ENCODE data around the gene VMP1.

- TF ChIP-seq EZH2 (IDR thresholded peaks at IDR 0.05; ENCODE audit: insufficient read depth, poor library complexity, severe bottlenecking) (no peak), EZH2phosphoT487 (IDR thresholded peaks at IDR 0.05; ENCODE audit: insufficient read depth, low read depth) (no peak)
Observed at GRCh38 chr17:59791603-59792457, 84.4 kb downstream of the VMP1 start.
